ENCODE measurements around the gene UBE2H. TPM values are rescaled to one million over a fixed set of nuclear protein-coding genes. Genes with fewer than 3 reads are reported as not detected.
"Not testable (repeated sequence)": the region's sequence is repeated elsewhere in the genome, so short reads cannot be mapped to it uniquely, and the experiment has no call there.

The UBE2H gene
- total RNA-seq, 1 donor from 2014 or later = 41.1 TPM

DNA sequence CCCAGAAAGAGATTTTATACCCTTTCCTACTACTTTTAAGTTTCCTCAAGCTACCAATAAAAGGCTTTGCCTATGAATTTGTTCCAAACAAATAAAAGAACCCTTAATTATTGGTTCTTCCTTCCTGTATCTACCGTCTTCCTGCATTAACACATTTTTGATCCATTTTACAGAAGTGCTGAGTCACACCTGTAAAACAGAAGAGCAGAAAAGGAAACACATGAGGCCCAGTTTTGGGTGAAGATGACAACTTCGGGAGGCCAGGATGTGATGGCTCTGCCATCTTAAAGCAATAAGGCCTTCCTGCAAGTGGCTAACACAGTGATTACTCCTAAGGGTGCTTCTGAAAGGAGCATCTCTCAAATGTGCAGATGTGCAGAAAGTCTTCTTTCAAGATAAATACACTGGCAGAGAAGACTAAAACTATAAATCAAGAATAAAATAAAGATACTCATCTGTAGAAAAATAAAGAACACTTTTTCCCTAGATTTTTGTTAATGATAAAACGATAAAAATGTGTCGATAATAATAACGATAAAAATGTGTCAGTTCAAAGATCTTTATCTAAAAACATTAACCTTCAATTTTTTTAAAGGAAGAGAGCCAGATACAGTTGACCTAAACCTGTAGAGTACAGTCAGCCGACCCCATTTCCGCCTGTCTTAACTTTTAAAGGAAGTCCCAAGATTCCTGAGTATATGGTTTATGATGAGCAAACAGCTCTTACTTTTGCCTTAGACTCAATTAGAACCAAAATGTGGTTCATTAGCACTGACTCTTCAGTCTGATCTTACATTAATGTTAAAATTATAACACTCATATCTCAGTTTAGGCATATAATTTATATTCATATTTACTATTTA is 108.6 kb downstream of the UBE2H start:
- DNase-seq (ENCODE audit: low read depth in 2 of 2) = peak in 1 of 2 donors; percentile 68

DNA sequence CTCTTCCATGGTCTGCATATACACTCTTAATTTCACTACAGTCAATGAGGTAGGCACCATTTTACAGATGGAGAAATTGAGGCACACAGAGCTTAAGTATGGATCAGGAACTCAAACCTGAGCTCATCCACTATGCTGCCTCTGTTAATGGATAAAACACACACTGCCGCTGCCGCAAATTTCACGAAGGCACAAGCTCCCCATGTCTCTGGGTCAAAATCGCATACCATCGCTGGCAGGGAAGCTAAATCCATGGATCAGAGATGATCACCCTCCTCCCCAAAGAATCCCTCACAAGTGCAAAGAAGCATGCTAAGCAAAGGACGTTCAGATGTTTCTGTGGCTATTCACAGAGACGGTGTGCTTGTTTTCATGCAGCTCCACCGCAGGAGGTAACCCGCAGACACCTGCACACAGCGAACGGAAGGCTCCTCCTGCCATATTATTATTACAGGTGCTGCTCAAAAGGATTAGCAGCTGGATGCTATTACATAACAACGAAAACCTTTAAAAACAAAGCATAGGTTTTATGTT is 109.3 kb downstream of the UBE2H start:
- DNase-seq (ENCODE audit: low read depth in 2 of 2) = no peak

DNA sequence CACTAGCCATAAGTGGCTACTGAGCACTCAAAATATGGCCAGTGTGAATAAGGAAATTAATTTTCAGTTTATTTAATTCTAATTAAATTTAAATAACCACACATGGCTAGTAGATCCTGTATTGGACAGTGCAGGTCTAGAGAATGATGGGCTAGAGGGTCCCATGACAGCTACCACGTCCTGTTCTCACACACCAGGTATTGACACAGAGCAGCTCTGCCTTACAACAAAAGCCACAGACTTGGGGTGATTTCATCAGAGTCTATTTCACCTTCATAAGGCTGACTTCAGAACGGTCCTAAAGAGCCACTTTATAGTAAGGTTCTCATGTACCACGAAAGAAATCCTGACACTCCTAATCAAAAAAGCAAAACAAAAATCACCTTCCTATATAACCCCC is 111.3 kb downstream of the UBE2H start:
- DNase-seq (ENCODE audit: low read depth in 2 of 2) = no peak

DNA sequence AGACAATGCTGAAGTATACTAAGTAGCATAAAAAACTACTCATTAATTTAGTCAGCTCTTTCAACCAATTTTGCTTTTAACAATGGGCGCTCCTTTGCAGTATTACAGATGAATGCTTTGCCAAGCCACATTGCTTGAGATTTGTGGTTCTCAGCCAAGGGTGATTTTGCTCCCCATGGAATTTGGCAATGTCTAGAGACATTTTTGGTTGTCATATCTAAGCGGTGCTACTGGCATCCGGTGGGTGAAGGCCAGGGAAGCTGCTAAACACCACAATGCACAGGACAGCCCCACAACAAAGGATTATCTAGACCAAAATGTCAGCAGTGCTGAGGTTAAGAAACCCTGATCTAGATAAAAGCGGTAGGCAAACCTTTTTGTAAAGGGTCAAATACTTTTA is 112.0 kb downstream of the UBE2H start:
- no peak for DNase-seq (ENCODE audit: low read depth in 2 of 2)

DNA sequence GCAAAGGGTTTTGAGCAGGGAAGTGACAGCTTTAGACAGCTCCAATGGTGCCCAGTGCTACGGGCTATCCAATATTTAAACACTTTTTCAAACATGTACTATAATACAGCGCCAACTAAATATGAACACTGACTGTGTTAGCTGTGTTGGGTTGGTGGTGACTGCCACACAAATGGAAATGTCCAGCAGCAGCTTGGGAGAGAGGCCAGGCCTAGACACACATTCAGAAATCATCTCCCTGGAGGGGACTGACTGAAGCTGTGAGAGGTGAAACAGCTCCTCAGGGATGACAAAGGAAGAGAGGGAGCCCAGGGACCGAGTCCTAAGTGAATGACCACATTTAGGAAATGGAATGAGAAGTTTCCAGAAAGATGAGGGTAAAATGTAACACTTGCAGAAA is 115.8 kb downstream of the UBE2H start:
- no peak for DNase-seq (ENCODE audit: low read depth in 2 of 2)

DNA sequence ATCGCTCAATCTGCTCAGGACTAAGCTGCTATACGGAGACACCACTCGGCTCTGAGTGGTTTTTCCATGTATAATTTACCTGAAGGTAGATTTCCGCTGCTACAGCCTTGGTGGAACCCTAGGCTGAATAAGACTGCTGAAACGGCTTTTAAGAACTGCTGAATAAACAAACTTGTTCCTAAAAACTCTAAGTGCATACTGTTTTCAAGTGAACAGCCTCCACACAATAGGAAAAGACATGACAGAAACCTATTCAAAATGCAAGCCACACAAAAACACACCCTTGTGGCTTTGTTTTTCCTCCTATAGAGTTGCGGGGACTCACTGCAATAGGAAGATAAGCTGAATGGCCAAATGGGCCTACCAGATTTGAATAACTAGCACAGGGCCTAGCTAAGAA is 117.2 kb downstream of the UBE2H start:
- no peak for DNase-seq (ENCODE audit: low read depth in 2 of 2)

DNA sequence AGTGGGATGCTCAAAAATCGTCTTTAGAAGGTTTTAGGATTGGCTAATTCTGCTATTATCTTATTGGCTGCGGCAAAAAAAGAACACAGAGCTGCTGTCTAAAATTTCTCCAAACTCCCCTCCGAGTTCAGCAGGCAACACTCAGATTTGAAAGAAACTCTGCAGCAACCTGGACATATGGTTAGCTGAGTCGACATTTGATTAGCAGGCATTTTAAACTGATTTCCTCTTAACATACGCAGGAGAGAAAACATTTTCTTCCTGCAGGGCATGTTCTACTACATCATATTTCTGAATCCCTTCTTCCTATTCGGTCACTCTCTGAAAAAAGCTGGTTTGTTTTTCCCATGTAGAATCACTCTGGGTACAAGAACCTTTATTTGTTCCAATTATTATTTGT is 119.4 kb downstream of the UBE2H start:
- not testable (repeated sequence) for DNase-seq (ENCODE audit: low read depth in 2 of 2)

DNA sequence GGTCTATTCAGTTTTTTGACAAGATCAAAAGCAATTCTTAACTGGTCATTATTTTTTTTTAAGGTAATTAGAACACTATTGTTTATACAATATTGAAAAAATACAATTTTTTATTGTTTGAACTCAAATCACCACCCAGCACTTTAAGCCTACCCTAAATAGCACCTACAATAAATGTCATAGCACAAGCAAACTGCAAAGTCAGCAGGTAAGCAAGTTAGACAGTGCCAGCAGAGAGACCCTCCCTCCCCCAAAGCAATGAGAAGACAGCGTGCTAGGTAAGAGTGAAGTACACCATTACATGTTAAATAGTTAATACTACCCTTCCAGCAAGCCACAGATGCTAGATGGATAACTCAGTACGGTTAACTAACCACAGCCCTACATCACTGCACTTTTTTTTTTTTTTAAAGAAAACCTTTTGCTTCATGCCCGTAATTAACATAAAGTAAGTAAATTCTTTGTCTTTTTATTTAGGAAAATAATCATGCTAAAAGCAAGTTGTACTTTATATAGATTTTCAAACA is 120.0 kb downstream of the UBE2H start:
- no peak for DNase-seq (ENCODE audit: low read depth in 2 of 2)

DNA sequence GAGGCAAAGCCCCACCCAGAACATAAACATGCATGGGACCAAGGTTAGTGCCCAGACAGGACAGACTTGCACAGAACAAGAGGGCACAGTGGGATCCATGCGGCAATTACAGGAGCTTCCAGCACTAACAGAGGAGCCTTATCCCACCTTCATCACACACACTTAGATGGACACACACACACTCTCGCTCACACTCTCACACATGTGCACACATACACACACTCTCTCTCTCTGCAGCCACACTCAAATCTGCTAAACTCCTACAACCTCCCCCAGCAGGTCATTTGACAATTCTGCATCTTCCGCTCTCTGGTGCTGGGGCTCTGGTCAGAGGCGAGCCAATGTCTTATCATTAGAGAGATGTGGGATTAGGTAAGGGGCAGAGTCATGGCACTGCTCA is 120.5 kb downstream of the UBE2H start:
- no peak for DNase-seq (ENCODE audit: low read depth in 2 of 2)

DNA sequence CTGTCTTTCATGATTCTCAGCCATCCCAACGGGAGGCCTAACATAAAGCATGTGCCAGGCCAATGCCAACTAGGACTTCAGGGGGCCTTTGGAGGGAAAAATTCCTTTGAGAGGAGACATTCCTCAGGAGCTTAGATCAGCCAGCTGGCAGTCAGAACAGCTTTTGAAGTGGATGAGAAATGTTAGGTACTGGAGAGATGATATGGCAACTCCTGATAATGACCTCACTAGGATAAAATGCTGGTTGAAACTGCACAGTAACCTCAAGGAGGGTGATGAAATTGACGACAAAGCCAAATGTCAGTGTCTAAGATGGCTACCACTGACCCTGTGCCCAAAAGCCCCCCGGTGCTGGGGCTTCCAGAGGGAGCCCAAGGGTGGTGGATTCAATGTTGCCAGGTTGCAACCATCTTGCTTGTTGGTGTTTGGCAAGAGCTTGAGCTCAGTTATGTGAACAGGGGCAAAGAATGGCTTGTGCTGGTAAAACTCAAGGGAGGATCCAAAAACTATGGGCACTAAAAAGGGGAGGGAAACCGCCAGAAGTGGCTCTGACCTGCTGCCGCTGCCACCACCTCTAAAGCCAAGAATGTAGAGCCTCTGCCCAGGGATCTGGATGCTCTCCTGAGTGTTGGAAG is 121.2 kb downstream of the UBE2H start:
- DNase-seq (ENCODE audit: low read depth in 2 of 2) = peak in 1 of 2 donors; percentile 66

DNA sequence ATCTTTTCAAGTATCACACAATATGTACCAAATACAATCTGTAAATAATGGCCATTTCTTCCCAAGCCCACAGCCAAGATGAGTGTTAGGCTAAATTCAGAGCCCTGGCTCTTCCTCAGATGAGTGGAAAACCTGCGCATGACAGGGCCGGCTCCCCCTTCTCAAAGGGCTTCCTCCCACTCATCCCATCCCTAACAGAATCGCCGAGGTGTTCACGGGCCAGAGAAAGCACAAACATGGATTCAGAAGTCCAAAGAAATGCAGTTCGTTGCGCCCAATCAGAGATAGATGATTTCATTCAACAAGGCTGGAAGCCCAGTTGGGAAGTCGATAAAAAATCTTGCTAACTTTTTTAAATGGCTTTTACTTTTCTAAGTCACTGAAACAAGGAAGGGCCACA is 121.8 kb downstream of the UBE2H start:
- DNase-seq (ENCODE audit: low read depth in 2 of 2) = no peak

DNA sequence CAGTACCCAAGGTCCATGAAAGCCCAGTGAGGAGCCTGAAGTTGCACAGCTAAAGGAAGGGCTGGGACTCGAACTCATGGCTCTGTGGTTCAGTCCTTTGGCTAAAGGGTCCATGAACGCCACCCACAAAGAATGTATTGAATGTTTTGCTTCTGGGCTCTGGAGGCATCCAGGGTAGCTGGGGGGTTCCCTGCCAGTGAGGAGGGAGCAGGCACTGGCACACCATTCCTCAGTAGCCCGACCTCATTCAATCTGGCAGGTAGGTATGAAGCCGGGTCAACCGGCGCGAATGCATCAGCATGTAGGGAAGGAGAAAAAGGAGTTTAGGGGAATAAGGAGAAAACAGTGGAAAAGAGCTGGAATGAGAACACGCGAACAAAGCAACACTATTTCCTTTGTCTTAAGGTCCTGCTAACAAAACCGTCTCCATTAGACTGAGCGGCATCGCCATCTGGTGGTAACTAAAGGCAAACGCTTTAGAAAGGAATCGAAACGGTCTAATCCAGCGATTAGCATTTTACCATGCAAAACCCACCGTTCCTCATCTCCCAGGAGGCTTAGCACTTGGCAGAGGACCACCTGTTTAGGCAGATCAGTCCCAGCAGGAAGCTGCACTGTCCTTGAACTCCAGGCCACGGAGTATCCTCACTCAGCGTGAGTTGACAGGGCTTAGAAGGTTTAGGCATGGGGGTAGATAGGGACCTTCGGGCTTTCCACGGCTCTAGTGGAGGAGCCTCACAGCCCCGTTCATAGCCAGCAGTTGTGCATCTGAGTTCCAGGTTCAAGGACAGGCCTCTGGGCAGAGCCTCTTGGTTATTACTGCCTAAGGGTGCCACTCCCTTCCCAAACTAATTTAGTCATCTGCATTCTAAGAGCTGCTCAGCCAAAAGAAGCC is 122.8 kb downstream of the UBE2H start:
- peak; percentile 79 to 83 for DNase-seq (ENCODE audit: low read depth in 2 of 2)

DNA sequence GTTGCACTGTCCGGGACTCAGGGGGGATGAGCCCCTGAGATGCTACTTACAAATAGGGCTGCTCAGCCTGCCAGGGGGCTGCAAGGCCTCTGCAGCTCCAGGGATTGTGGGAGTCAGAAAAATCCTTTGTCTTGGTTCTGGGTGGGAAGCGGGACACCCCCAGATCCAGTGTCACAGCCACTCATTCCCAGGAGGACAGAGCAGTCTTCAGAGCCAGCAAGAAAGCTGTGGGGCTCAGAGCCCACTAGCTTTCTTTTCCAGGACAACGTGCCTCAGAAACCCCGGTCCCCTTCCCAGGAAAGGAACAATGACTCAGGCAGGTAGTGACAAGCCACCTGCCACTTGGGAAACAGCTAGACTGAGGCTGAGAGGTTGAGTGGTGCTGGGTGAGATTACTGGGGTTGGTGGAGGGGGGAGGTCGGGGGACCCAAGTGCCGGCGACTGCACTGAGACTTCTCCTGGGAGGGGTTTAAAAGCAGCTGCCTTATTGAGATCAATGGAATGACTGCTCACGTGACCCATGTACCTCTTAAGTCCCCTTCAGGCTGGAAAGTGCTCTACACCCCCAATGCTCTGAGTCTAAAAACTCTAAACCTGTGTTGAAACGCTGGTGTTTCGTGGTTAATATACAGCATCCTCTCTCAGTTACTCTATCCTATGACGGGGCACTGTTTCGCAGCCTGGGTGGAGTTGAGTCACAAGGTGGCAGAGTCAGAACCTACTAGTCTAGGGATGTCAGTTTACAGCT is 123.6 kb downstream of the UBE2H start:
- DNase-seq (ENCODE audit: low read depth in 2 of 2) = no peak

DNA sequence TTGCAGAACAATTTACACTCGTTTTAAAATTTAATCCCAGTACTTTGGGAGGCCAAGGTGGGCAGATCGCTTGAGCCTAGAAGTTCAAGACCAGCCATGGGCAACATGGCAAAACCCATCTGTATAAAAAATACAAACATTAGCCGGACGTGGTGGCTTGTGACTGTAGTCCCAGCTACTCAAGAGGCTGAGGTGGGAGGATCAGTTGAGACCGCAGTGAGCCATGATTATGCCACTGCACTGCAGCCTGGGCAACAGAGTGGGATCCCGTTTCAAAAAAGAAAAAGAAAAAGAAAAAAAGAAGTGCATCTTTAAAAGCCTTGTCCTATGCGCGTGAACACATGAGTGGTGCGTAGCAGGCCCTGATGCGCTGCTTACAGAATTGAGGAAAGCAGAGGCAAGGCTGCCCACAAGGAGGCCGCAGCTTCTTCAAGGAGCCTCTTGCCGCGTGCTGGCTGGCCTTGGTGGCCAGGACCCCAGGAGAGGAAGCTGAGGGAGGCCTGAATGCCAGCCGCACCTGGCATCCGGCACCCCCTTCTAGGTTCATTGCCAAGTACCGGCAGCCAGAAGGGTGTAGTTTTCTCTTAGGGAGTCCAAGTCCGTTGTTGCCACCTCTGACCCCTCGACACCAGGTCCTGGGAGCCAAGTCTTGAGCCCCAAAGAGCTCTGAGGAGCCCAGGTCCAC is 124.5 kb downstream of the UBE2H start:
- no peak for DNase-seq (ENCODE audit: low read depth in 2 of 2)

DNA sequence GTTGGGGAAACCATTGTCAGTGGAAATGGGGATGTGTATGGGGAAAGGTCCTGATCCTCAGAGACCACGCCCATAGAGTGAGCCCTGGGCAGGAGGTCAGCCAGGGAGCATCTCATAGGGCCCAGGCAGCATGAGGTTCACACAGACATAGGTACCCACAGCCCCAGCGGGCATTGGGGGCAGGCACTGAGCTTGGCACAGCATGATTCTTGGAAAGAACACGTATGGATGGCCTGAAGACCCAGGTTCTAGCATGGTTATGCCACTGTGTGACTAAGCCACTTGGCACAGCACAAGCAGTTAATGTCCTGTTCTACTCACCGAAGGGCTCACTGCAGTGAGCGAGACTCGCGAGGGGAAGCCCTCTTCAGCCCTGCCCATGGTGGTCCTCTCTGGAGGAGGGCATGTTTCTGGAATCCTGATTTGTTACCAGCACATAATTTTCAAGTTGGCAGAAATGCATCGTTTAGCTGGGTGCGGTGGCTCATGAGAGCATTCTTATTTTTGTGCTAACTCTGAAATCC is 125.2 kb downstream of the UBE2H start:
- DNase-seq (ENCODE audit: low read depth in 2 of 2) = no peak

DNA sequence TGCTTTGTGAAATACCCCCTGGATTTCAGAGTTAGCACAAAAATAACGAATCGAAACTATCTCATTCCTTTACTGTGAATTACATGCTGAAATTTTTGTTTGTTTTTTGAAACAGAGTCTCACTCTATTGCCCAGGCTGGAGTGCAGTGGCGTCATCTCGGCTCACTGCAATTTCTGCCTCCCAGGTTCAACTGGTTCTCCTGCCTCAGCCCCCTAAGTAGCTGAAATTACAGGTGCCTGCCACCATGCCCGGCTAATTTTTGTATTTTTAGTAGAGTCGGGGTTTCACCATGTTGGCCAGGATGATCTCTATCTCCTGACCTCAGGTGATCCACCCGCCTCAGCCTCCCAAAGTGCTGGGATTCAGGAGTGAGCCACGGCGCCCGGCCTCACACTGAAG is 125.9 kb downstream of the UBE2H start:
- not testable (repeated sequence) for DNase-seq (ENCODE audit: low read depth in 2 of 2)

DNA sequence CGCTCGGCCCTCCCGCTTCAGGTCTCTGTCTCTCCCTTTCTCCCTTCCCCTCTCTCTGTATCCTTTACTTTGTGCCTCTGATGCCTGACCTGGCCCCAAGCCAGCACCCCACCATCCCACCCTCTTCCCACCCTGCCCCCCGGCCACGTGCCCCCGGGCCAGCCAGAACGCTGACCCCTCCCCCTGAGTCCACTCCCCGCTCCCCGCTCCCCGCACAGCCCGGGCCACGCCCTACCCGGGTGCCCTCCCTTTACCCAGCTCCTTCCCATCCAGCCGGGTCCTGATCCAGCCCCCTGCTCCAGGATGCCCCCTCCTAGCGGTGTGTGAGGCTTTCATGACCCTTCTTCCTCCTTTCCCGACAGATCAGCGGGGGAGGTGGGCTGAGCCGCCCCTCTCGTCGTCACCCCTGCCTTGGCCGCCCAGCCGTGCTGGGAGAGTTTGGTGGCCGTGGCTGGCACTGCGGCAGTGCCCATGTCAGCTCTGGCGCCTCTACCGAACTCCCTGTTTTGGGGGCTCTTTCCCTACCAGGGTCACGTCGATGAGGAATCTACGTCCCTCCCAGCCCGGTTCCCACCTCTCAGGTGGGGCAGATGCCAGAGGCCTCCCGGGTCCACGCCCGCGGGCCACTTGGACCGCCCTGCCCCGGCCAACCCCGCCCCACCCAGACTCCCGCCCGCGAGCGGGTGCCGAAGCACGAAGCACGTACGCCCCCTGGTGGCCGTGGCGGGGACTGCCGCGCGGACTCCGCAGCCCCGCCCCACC is 127.4 kb downstream of the UBE2H start:
- peak; percentile 67 to 78 for DNase-seq (ENCODE audit: low read depth in 2 of 2)

DNA sequence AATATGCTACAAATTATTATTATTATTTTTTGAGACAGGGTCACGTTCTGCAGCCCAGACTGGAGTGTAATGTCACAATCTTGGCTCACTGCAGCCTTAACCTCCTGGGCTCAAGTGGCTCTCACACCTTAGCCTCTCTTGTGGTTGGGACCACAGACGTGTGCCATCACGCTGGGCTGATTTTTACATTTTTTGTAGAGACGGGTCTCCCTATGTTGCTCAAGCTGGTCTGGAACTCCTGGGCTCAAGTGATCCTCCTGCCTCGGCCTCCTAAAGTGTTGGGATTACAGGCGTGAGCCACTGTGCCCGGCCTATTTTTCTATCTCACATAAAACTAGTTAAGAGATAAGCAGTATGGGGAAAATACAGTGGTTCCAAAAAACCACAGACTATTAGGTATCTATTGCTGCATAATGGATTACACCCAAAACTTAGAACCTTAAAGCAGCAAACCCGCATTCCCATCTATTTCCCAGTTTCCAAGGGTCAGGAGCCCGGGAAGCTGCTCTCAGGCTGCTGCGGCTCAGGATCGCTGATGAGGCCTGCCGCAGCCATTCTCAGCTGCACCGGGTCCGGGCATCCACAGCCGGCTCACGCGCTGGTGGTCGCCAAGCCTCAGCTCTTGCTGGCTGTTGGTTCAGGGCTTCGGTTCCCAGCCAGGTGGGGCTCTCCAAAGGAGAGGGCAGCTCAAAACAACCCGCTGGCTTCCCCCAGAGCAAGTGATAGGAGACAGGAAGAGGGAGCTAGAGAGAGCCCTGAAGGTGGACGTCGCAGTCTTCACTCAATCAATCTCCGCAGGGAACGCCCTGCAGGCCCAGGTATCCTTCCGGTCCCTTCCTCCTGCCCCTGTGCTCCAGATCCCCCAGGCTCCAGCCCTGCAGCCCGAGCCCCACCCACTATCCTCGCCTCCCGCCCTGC is 128.2 kb downstream of the UBE2H start:
- no peak for DNase-seq (ENCODE audit: low read depth in 2 of 2)

Data from lung microvascular endothelial cell (primary cell).